Activated CD4-positive, alpha-beta T cell treated with anti-CD3 and anti-CD28 coated beads, Interleukin-2, Interleukin-4, amounts not matched to agents 100 ng/mL and 50 ng/mL, durations not matched to agents 16 hours and 8 hours (primary cell): ENCODE measurements around the gene SLC35D3.
"Not testable (repeated sequence)": the region's sequence is repeated elsewhere in the genome, so short reads cannot be mapped to it uniquely, and the experiment has no call there.

Source experiments
- DNase-seq: peaks from one replicate; pipeline ENCODE4 v3.0.0-alpha.2; 2020; ENCODE audit warnings: low spot score

Gene SLC35D3

DNA sequence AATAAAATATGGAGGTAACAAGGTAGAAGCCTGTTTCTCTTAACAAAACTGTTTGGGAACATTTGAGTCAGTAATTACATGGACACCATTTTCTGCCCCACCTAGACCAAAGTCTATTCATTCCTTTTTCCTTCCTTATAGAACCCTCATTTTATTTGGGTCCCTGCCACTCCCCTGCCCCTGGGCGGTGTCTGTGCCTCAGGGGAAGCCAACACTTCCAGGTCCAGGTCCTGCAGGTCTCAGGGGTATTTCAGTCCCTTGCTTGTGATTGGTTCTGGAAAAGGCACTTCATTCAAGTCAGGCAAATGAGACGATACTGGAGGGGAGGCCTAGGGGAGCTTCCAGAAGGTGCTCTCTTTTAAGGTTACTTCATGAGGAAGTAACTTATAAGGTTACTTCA, 42.3 kb downstream of the SLC35D3 start:
- no peak for DNase-seq

DNA sequence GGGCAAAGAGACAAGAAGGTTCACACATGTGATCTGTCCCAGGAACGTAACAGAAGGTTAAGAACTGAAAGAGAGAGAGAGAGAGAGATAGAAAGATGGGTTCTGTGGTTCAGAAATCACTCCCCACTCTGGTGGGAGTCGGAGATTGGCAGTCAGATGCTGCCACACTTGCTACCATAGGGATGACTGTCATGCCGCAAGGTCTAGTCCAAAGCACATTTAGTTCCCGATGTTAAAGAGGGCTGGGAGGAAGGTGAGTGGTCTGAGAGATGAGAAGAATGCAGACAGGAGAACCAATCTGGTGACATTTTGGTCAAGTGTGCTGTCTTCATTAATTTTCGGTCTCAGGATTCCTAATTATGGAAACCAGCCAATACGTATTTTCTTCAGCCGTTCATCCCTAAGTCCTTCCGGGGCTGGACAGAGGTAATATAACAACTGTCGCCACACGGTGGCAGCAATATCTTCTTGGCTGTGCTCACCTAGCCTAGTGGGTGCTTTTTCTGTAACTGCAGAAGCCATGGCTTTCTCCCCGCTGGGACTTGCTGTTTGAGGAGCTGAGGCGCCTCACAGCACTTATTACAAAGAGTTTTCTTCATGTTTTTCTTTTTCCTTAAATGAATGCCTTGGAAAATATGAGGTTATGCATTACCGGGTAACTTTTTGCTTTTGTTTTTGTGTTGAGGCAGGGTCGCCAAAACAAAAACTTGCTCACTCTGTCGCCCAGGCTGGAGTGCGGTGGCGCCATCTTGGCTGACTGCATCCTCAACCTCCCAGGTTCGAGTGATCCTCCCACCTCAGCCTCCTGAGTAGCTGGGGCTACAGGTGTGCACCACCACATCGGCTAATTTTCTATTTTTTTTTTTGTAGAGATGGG, 46.0 kb downstream of the SLC35D3 start:
- peak; percentile 69 for DNase-seq

DNA sequence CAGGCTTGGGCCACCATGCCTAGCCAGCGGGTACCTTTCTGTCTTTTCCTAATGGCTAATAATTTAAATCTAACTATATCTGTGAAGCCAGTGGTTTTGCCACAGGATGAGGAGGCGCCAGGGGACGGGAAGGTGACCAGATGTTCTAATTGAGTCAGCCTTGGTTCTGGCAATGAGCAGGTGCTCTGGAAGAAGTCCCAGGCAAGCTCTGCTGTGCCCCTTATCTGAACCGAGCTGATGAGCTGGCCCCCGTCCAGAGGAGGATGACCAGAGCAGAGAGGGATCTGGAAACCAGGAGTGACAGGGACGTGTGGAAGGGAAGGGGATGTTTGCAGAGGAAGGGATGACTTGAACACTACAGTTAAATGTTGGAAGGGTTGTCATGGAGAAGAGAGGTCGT, 46.7 kb downstream of the SLC35D3 start:
- DNase-seq = no peak

DNA sequence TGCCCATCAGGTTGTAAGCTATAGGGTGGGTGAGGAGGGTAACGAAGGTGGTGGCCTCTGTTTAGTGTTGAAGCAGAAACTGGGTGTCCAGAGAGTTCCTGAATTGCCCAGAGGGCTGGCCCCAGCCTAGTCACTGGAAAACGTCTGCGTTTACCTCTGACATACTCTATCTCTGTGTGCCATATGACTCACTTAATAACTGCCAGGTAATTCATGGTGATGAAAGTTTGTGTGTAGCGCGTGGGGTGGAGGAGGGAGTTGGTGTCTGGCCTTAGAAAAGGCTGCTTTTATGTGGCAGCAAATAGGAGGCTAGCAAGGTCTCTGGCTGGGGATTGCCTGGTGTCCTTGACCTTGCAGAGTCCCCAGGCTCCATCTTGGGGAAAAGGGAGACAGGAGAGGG, 47.3 kb downstream of the SLC35D3 start:
- no peak for DNase-seq

DNA sequence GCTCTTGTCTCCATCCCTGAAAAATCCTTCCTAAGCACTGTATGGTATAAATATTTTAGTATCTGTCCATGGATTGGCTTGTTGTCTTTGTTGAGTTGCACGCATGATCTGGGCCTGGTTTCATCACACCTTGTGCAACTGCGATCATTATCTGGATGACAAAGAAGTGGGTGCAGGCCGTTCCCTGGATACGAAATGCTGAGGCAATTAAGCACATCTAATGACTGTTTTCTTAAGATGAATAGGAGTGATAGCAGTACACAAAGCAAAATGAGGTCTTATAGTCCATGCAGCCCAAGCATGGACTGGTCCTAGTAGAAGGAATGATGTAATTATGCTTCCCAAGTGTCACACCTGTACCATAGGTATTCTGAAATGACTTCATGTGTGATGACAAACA, 47.8 kb downstream of the SLC35D3 start:
- no peak for DNase-seq

DNA sequence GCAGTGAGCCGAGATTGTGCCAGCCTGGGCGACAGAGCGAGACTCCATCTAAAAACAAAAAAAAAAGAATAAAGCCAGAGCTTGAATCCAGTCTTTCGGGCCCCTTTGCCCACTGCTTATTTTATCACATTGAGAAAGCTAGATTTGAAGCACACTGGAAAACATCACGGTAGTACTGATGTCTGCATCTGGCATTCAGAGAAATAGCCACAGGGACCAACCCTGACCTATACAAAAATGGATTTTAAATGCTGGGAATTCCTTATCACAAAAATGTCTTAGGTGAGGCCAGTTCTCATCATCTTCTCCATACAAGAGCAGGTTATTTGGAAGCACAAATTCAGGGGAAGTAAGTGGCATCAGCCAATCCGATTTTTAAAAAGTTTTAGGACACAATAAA, 49.5 kb downstream of the SLC35D3 start:
- DNase-seq = no peak

DNA sequence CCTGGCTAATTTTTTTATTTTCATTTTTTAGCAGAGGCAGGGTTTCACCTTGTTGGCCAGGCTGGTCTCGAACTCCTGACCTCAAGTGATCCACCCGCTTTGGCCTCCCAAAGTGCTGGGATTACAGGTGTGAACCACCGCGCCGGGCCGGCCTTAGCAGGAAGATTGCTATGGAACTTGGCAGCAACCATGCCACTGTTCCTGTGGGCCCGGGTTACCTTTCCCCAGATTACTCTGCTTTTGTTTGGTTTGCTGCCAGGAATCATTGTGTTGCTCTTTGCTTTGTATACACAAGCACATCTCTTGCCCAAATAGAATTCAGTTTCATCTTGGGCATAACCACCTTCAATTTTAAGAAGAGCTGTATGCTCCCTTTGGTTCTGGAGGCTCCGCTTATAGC, 51.7 kb downstream of the SLC35D3 start:
- DNase-seq = not testable (repeated sequence)
